Neural cell (in vitro differentiated cells): ENCODE measurements around the gene PLXDC1.

Source experiments
- TAF1 ChIP-seq: IDR thresholded peaks from 2 replicates; pipeline ENCODE4 v1.6.1; 2012; ENCODE audit warnings: low read depth
- TF ChIP-seq, protein P1 (sequence below): IDR thresholded peaks from 2 replicates; pipeline ENCODE4 v1.6.1; 2012; ENCODE audit warnings: borderline replicate concordance

- TF ChIP-seq TAF1: no peak
- TF ChIP-seq, protein P1, sequence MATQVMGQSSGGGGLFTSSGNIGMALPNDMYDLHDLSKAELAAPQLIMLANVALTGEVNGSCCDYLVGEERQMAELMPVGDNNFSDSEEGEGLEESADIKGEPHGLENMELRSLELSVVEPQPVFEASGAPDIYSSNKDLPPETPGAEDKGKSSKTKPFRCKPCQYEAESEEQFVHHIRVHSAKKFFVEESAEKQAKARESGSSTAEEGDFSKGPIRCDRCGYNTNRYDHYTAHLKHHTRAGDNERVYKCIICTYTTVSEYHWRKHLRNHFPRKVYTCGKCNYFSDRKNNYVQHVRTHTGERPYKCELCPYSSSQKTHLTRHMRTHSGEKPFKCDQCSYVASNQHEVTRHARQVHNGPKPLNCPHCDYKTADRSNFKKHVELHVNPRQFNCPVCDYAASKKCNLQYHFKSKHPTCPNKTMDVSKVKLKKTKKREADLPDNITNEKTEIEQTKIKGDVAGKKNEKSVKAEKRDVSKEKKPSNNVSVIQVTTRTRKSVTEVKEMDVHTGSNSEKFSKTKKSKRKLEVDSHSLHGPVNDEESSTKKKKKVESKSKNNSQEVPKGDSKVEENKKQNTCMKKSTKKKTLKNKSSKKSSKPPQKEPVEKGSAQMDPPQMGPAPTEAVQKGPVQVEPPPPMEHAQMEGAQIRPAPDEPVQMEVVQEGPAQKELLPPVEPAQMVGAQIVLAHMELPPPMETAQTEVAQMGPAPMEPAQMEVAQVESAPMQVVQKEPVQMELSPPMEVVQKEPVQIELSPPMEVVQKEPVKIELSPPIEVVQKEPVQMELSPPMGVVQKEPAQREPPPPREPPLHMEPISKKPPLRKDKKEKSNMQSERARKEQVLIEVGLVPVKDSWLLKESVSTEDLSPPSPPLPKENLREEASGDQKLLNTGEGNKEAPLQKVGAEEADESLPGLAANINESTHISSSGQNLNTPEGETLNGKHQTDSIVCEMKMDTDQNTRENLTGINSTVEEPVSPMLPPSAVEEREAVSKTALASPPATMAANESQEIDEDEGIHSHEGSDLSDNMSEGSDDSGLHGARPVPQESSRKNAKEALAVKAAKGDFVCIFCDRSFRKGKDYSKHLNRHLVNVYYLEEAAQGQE: no peak
Measured at GRCh38 chr17:39098588-39098987, 52.8 kb downstream of the PLXDC1 start.
